G401.6 (cell line): Measurements from ENCODE around the gene SFMBT2.
"Not testable (repeated sequence)": the region's sequence is repeated elsewhere in the genome, so short reads cannot be mapped to it uniquely, and the experiment has no call there.

Source experiments
- FAIRE-seq: peaks from 2 replicates; lab custom pipeline; 2012; peaks lifted over from hg19 to GRCh38; lab: Jason Lieb, UNC

SFMBT2 gene

DNA sequence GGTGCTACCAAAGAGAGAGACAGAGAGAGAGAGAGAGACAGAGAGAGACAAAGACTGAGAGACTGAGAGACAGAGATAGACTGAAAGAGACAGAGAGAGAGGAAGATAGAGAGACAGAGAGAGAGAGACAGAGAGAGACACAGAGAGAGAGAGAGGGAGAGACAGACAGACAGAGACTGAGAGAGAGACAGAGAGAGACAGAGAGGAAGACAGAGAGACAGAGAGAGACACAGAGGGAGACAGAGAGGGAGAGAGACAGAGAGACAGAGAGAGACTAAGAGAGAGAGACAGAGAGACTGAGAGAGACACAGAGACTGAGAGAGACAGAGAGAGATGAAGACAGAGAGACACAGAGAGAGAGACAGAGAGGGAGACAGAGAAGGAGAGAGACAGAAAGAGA, 91.2 kb downstream of the SFMBT2 start:
- no peak for FAIRE-seq

DNA sequence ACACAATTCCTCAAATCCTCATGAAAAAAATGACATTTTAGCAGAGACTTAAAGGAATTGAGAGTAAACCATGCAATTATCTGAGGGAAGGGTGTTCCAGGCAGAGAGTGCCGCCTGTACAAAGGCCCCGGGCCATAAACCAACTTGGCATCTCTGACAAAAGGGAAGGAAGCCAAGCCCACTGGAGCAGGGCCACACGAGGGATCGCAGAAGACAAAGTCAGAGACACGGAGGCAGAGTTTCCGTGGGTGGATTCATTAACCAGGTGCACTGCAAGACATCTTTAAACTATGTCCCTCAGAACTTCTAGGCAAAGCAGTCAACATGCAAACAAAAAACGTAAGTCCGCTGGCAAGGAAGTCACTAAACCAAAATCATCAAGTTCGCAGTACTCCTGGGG, 92.0 kb downstream of the SFMBT2 start:
- FAIRE-seq, result no peak

DNA sequence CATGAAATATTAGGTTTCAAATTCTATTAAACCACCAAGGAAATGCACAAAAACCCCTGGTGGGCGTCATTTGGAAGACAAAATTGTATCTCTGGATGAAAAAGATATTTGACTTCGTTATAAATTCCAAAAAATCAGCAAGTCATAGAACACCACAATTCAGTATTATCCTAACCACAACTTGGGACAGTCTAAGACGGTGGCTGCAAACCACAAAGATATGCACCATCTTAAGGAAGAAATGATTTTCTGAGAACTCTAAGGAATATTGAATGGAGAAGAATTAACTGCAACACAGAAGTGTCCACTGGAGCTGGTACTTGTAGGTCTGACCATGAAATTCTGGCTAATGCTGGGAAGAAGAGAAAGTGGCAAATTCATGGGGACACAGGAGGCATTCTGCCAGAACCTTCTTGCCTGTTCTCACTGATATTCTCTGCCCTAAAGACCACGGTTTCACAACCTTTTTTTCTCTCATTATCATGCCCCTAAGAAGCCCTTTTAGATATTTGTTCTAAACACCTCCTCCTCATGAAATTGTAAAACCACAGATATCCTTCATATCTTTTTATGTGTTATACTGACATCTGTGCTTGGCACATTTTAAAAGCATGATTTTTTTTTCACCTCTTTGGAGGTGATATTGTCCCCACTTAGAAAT, 92.9 kb downstream of the SFMBT2 start:
- no peak for FAIRE-seq

DNA sequence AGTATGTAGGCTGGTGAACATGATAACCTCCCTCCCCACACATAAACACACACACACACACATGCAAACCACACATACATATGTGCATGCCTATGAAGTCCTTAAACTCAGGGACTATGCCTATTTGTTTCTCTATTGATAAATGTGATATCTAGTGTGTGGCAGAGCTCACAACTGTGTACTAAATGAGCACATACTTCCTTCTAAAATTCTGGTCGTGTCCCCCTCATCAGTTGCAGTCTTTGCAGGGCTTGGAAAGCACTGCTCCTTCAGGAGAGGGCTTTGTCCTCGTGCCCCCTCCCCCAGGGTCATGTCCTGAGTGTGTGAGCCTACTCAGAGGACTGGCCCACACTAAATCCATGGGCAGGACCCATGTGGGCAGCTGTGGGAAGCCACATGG, 94.0 kb downstream of the SFMBT2 start:
- FAIRE-seq, result no peak

DNA sequence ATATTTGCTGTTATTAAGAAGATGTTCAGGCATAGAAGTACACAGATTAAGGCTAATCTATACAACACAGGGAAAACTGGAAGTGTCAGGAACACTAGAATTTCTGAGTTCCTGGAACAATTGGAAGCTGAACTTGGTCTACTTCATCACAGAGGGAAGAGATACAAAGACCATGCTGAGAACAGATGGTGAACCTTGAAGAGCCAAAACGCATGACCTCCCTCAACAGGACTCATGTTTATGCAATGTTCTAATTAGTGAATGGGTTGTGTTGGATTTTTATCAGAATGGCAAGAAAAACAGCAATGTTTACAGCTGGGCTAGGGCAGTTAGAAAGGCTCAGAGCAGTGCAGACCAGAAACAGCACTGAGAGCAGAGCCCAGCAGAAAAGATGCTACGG, 94.9 kb downstream of the SFMBT2 start:
- no peak for FAIRE-seq

DNA sequence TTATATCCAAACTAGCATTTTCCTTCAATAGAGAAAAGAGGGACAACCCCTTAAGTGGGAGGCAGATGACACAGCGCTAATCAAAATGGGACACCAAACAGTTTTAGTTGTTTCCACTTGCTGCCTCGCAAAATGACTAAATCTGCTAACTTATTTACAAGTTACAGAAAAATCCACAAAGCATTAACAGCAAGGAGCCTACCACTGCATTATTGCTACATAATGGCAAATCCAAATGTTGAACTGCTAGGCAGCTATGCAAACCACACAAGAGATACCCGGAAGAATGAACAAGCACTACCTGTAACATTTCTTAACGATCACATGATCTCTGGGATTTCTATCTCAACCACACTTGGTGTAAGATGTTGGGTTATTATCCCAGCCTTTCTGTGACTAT, 96.7 kb downstream of the SFMBT2 start:
- FAIRE-seq, result no peak

DNA sequence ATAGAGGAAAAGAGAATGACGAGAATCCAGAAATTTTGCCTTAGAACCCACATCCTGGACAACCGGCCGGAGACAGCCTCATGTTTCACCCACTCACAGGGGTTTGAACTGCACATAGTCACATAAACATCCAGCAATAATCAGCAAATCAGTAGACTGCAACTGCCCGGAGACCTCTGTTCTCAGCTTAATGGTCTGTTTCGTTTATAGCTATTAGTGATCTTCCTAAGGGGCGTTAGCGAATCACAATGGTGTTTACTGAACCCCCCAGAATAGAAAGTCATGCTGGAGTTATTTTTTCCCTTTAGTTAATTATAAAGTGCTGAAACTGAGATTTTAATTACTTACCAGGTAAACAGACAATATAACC, 98.4 kb downstream of the SFMBT2 start:
- no peak for FAIRE-seq

DNA sequence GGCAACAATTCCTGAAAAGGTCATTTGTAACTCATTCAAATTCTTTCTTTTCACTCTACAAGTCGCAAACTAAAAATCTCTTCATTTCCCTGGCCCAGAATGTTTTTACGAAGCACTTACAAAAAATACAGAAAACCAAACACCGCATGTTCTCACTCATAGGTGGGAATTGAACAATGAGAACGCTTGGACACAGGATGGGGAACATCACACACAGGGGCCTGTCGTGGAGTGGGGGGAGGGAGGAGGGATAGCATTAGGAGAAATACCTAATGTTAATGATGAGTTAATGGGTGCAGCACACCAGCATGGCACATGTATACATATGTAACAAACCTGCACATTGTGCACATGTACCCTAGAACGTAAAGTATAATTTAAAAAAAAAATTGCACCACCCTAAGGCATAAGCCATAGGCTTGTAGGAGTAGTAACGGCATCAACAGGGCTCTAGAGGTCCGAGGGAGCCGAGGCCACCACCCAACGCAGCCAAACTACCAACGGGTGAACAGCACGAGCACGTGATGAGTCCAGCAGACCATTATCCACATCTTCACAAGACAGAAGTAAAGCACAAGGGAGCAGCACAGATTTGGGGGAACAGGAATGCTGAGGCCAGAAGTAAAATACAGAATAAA, 98.9 kb downstream of the SFMBT2 start:
- FAIRE-seq, result not testable (repeated sequence)

DNA sequence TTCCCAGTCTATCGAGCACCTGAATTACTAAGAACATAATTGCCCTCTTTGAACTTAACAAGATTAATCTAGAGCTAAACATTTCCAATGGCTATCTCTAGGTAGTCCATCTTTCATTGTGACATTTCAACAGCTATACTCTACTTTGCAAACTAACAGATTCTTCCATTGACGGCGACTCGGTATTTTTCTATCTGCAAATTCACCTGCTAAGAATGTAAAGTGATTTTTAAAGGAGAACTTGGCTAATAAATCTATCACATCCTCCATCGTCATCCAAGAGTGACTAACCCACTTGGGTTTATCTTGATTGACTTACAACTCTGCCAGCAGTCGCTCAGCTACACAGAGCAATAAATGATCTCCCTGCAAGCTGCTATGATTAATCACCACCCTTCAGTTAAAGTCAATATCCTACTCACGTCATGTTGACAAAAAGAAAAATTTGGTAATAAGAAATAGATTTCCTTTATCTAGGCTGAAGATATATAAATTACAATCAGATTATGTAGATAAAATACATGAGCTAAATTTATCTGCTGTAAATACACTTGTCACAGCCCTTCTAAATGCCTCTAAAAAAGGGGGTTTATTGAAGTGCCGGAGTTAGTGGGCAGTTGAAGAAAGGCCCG, 99.5 kb downstream of the SFMBT2 start:
- FAIRE-seq, result no peak

DNA sequence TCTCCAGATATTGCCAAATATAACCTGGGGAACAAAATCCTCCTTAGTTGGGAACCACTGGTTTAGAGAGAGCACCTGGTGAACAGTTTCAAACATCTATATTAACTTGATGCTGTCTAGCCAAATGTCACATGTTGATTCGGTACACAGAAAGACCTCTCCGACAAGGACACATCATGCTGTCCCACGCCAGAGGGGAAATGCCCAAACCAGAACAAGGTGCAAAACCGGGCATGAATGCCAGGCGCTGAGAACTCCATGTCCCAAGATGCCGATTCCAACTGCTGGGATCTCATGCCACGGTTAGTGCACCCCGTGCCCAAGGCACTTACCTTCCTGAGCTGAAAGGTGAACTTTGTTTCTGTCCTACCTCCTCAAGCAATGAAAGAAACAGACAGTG, 100.8 kb downstream of the SFMBT2 start:
- no peak for FAIRE-seq

DNA sequence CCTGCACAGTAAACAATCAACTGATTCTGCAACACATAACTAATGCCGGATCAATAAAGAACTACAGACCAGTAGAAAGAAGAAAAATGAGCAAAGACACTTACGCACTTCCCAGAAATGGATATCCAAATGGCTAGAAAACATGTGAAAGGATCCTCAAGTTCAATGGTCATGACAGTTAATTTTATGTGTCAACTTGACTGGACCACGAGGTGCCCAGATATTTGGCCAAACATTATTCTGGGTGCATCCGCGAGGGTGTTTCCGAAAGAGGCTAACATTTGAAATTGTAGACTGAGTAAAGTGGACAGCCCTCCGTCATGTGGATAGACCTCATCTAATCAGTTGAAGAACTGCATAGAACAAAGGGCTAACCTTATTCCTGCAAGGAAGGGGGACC, 102.0 kb downstream of the SFMBT2 start:
- FAIRE-seq, result no peak

DNA sequence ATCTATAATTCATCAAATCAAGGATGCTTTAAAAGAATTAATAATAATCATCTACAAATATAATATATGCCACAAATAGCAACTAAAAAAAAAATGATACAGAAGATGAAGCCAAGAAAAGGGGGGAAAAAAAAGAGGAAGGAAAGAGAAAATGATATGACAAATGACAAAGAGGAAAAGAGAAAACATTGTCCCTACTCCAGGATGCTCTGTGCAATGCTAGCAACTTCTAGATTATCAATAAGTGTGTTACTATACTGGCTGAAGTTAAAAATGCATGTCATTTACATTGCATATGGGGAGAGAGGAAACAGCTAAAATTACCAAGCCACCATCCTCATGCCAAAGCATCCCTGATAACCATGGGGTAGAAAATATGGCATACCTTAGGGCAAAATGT, 104.2 kb downstream of the SFMBT2 start:
- no peak for FAIRE-seq

DNA sequence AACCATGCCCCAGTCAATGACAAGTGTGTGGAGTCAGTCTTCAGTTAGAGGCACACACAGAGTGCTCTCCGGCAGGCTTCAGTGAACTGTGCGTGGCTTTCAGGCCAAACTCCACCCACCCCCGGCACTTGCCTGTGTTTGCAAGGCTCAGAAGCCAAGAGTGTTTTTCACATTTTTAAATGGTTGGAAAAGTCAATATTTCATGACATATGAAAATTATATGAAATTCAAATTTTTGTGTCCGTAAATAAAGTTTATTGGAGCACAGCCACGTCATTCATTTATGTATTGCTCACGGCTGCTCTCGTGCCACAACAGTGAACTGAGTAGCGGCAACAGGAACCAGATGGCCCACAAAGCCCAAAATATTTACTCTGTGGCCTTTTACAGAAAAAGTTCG, 104.7 kb downstream of the SFMBT2 start:
- no peak for FAIRE-seq

DNA sequence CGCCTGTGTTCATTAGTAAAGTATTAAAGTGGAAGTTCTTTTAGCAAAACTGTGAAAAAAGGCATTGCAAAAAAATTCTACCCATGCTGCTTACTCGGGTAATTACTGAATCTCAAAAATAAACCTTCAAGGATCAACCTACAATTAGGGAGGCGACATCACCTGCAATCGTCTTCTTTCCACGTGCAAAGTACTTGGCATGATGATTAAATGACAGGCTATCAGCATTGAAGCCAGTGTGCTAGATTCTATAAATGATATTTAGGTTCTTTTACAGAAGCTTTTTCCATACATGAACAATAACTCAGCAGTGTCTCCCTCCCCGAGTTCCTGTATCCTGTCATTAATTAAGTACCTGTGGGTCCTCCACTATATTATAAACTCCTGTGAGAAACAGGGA, 105.8 kb downstream of the SFMBT2 start:
- no peak for FAIRE-seq

DNA sequence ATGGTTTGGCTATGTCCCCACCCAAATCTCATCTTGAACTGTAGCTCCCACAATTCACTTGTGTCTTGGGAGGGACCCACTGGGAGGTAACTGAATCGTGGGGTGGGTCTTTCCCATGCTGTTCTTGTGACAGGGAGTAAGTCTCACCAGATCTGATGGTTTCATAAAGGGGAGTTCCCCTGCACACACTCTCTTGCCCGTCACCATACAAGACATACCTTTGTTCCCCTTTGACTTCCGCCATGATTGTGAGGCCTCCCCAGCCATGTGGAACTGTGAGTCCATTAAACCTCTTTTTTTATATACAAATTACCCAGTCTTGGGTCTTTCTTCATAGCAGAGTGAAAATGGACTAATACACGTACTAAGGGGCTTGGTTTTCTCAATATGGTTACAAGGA, 106.7 kb downstream of the SFMBT2 start:
- FAIRE-seq, result no peak

DNA sequence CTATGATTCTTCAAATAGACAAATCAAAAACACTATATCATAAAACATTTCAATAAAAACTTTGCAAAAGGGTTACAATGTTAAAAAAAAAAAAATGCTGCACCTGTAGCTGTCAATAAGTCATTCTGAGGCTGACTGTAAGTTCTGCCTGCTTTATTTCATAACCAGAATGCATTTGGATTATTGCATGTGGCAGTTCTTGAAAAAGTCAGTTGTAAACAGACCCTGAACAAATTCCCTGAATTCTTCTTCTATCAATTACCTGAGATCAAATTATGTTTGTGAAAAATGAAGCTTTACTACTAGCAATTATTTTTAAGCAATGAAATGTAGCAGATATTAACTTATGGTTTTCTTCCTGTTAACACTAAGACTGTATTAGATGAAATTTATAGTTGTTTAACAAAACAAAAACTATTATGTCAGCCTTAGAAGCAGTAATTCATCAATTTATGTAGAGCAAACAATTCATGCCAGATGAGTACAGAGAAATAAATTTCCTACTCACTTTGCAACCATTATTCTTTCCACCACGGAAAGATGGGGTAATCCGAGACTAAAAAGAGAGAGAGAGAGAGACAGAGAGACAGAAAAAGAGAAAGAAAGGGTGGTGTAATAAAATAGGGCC, 107.8 kb downstream of the SFMBT2 start:
- FAIRE-seq, result no peak

DNA sequence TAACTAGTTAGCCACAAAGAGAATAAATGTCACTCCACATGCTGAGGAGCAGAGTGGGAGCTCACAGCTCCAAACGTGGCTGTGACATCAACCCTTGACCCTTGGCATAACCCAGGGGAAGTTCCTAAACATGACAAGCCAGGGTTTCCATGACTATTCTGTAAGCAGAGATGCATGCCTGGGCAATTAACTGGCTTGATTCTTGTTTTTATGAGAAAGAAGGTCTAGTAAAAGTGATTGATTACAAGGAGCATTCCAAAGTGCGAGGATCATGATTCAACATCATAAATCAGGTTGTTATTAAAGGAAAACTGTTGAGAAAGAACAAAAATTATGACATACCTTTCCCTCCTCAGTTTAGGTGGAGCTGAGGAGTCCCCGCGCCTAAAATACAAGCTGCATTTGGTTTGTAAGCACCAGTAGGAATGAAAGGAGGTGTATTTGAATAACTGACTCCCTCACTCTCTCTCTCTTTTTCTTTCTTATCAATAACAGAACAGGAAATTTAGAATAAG, 108.4 kb downstream of the SFMBT2 start:
- FAIRE-seq, result no peak

DNA sequence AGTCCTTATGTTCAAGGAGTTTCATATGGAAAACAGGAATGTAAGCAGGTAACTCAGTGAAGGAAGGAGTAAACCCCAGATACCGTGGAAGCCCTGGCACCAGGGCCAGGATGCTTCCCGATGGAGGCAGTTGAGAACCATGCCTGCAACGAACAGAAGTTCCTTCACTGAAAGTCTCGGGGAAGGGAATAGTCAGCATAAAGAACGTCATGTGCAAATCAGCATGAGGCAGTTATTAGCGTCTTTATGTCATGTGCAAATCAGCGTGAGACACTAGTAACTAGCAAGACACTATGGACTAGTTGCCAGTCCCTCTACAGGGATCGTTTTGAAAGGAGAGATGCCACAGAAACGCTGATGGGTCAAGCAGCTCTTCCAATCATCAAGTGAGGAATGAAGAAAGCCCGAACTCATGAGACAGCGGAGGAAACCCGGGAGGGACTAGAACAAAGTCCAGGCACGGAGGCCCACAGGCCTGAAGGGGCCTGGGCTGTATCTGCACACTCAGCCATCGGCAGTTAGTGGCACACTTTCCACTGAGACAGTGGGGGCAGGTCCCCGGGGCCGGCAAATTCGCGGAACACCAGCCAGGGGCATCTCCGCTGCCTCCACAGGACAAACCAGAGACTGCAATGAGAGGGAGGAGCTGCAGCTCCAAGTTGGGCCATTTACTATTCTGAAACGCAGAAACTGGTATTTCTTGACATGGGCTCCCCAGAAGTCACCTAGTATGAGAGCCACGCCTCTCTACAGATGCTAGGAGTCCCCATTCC, 109.6 kb downstream of the SFMBT2 start:
- FAIRE-seq, result no peak

DNA sequence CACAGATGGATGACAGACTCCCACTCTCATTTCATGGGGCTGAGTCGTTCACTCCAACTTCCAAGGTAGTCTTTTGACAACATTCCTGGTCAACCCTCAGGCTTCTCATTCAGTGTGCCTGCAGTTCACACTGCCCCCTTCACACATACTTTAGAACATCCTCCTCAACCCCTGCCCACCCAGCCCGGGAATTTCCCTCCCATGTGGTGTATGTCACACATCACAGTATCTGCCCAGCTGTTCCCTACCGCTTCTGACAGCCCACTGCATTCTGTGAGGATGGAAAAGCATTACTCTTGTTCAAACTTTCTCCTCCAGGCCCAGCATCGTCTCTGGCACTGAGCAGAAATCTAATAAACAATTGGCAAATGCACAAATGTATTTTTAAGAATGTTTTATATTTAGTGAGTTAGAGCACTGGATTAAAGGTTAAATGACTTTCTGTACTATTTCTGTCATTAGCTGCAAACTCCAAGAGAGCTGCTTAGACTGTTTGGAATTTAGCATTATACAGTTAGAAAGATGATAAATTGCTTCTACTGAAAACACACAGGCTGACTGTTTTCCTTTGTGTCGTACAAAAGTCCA, 110.4 kb downstream of the SFMBT2 start:
- no peak for FAIRE-seq

DNA sequence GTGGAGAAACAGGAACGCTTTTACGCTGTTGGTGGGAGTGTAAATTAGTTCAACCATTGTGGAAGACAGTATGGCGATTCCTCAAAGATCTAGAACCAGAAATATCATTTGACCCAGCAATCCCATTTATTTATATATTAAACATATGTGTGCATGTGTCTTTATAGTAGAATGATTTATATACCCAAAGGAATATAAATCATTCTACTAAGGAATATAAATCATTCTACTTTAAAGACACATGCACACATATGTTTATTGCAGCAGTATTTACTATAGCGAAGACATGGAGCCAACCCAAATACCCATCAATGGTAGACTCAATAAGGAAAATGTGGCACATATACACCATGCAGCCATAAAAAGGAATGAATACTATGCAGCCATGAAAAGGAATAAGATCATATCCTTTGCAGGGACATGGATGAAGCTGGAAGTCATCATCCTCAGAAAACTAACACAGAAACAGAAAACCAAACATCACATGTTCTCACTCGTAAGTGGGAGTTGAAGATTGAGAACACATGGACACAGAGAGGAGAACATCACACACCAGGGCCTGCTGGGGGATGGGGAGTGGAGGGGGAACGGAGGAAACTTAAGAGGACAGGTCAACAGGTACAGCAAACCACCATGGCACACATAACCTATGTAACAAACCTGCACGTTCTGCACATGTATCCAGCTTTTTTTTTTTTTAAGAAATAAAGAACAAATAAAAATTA, 111.1 kb downstream of the SFMBT2 start:
- FAIRE-seq, result not testable (repeated sequence)

DNA sequence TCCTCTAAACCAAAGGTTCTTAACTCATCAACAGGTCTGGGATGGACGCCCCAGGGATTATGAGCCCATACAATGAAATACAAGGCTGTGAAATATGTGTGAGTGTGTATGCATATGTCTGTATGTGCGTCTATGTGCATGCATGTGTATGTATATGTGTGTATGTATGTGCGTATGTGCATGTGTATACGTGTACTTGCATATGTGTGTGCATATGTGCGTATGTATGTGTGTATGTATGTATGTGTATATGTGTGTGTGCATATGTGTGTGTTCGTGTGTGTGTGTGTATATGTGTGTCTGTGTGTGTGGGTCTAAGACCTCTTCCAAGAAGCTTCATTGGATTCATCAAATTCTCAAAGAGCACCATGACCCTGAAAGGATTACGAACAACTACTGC, 112.3 kb downstream of the SFMBT2 start:
- no peak for FAIRE-seq
